ENCODE data around the gene MBNL1.

Gene MBNL1

DNA sequence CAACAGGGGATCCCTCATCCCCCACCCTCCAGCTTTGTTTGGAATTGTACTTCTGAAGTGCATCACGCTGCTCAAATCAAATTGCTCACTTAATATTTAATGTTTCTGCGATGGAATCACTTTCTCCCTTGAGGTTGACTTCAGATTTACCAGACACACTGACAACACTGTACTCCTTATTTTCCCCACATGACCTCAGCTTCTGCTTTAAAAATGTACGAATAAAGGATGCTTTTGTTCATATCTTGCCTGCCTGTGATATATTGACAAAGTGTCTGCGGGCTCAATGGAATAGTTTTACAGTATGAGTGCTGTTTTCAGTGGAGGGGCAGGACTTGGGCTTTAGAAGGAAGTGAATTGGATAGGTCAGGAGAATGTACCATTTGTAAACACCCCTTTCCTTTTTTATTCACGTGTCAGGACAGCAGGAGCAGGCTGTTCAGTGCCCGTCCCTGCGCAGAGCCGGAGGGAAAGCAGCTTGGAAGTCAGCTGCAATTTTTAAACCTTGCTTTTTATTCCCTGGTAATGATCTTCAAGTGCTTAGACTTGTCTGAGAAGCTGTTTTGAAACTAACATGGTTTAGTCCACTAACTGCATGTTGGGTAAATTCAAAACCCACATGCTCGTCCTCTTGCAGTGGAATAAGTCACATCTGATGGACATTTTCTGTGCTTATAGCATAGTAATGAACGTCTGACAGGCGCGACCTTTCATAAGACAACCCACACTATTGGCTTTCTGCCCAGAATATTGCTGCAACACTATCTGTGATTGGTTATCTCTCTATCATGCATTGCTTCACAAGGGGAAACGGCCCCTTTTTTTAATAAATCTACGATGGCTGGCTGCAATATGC, 29.9 kb downstream of the MBNL1 start:
- peak; percentile 34 for DNase-seq (ENCODE audit: low read depth)

DNA sequence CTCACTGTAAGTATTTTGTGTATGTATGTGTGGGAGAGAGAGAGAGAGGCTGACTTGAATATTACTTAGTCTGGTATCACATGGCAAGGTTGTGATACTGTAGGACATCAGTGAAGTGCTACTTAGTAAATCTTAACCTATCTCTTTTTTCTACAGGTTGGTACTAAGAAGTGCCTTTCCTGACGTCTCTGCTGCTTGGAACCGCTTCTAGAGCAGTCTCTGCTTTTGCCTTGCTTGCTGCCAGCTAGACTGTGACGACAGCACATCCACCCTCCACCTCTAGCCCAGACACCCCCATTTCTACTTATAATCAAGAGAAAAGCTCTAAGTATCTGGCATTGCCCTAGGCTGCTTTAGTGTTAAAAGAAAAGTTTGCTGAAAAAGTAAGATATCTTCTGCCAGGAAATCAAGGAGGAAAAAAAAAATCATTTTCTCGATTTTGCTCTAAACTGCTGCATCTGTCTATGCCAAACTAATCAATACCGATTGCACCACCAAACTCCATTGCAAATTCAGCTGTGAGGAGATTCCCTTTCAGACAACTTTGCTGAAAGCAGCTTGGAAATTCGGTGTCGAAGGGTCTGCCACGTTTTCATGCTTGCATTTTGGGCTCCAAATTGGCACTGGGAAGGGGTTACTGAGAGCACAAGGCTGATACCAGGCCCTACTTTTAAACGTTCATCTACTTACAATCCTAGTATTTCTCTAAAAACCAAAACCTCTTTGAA, 30.7 kb downstream of the MBNL1 start:
- no peak for DNase-seq (ENCODE audit: low read depth)

DNA sequence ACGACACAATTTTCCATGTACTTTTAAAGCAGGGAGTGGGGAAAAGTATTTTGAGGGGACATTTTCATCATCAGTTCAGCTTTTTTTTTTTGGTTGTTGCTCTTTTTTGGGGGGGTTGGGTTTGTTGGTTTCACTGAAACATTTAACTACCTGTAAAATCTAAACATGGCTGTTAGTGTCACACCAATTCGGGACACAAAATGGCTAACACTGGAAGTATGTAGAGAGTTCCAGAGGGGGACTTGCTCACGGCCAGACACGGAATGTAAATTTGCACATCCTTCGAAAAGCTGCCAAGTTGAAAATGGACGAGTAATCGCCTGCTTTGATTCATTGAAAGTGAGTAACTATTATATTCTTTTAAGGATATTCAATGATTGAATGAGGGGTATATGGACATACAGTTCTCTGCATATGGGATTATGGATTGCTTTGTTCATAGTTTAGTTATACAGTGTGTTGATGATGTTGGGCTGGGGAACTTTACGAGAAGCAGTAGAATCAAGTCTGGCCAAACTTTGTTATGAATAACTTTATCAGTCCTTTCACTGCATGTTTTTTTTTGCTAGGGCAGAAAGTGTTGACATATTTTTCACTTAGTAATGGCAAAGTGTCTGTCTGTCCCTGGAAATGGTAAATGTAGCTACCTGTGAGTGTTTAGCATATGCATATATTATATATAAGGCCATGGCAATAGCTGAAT, 31.5 kb downstream of the MBNL1 start:
- no peak for DNase-seq (ENCODE audit: low read depth)

DNA sequence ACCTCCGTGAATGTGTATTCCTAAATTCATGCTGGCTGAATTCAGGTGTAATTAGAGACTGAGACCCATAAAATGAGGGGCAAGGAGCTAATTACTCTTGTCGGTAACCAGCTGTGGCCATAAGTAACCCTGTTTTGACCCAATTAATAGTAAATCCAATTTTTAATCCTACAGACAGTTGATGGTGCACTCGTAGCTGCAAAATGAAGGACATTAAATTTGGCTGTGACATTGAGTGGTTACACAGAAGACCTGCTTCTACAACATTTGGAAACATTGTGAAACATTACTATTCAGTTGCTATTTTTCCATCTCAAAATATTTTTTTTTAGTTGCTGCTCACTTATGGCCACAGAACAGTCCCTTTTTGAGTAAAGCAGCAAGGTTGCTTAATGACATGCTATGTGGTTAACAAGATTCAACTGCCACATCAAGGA, 33.0 kb downstream of the MBNL1 start:
- DNase-seq (ENCODE audit: low read depth) = no peak

DNA sequence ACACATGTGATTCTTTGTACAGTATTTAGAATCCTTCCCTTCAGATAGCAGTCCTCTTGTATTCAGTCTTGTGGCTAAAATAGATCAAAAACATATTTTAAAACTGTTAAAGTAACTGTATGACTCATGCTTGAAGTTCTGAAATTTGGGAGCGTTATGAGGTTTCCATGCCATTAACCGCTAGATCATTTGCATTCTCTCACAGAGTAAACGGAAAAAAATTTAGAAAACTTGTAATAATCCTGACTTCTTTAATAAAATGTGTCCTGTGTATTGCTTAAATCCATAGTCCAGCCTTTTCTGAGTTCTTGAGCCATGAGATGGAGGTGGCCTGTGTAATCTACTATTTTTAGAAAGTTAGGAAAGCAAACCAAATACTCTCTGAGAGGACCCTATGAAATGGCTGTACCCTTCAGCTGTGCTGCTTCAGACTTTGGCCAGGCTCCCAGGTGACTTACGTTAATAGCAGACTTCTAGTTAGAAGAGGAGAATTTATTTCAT, 33.8 kb downstream of the MBNL1 start:
- DNase-seq (ENCODE audit: low read depth) = no peak

DNA sequence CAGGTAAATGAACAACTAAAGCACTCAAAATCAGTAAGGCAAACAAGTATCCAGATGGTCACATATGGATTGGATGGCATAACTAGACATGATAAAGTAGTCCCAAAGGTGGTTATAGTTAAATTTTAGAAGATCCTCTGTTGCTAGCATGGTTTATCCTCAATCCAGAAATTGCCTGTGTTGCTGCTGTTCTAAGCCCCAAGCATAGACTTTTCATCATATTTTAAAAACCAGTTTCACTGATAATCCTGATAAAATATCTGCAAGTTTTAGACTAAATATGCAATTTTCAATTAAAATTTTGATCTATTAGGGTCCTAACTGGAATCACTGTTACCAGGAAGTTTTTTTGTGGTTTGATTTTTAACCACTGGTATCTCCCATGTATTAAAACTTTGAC, 35.4 kb downstream of the MBNL1 start:
- DNase-seq (ENCODE audit: low read depth) = no peak

DNA sequence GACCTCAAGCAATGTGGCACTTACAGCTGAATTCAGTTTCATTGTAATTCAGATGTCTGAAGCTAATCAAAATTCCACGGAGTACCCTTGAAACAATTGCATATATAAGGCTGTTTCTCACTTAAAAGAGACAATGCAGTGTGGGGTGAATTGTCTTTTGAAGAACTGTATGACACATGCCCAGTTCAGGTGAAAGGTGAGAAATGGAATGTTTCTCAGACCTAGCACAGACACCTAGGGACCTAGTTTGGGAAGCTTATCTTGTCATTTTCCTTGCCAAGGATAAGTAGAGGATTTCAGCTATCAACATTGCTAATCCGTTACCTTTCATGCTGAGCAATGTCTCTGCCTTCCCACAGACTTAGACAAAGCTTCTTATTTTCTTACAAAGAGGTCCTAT, 36.3 kb downstream of the MBNL1 start:
- no peak for DNase-seq (ENCODE audit: low read depth)

DNA sequence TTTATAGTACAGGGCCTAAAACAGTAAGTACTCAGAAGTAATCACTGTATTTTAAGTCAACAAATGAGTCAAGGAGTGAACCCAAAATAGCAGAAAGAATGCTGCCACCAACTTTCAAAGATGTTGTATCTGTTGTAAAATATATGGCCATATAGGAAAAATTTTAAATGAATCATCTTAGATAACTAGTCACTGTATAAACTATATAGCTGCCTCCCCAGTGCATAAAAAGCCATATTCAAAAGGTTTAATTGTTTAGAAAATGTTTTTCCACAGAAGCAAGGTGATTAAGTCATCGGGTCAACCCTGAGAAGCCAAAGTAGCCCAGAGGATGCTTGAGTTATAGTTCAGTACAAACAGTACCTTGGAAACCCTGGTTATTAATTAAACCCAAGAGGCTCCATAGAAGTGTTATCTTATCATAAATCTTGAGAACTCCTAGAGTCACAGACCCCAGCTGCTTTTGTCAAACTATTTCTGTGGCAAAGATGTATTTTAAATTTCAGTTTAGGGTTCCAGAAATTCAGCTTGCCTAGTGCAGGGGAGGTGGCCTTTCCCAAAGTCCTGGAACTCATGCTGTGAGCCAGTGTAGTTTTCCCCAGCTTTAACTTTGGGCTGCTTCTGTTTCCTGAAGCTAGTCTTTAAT, 39.2 kb downstream of the MBNL1 start:
- no peak for DNase-seq (ENCODE audit: low read depth)

DNA sequence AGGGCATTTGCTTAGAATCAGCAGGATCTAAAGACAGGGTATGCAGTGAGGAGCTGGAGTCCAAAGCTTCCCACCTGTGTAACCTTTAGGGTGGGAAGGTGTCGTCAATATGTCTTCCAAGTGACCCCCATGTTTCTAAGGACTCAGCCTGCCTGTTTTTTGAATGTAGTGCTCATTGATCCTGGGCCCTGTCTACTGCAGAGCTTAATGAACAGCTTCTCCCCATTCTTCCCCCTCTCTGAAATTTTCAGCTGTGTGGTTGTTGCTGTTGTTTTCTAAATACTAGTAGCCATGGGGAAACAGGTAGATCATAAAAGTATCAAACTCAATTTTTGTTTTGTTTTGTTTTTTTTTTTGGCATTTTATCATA, 39.7 kb downstream of the MBNL1 start:
- no peak for DNase-seq (ENCODE audit: low read depth)

DNA sequence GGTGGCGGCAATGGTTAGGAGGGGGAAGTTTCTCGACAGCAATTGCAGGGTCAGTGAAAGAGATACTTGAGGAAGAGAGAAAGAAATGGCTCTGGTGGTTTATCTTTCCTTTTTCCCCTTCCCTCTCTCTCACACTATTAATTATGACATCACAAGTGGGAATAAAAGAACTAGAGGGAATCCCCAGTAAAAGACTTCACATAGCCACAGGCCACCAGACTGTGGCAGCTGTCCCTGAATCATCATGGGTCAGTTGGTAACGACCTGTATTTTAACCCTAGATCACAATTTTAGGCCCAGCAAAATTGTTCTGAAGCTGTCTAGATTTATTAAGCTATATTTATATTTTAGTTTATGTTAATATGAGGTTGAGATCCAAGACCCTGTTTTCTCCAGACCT, 40.3 kb downstream of the MBNL1 start:
- DNase-seq (ENCODE audit: low read depth) = no peak

DNA sequence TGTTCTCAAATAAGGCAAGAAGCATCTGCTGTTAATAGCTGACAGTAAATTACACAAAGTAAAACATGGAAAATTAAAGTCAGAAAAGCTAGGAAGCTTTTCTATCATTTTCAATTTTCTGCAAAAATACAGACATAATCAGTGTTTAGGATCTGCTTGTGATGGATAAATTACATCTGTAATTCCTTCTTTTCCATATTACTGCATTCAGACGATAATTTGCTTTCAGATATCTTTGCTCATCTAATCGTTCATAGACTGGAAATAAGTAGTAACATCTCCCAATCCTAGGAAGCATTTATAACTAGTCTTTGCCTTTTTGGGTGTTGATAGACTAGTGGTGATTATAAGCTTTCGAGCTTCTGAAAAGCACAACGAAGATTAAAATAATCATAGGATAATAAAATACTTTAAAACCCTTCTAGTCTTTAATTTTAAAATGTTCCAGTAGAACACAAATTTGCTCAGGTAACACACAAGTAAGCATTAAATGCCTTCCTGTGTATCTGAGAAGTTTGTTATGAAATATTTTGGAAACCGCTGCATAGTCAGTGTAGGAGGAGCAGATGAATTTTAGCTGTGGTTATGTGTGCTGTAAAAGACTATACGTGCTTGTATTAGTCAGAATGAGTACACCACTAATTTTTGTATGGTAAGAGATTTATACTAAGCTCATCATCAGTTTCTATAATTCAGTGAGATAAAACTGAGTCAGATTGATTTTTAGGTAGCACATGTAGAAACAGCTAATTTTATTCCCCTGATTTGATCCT, 41.0 kb downstream of the MBNL1 start:
- no peak for DNase-seq (ENCODE audit: low read depth)

DNA sequence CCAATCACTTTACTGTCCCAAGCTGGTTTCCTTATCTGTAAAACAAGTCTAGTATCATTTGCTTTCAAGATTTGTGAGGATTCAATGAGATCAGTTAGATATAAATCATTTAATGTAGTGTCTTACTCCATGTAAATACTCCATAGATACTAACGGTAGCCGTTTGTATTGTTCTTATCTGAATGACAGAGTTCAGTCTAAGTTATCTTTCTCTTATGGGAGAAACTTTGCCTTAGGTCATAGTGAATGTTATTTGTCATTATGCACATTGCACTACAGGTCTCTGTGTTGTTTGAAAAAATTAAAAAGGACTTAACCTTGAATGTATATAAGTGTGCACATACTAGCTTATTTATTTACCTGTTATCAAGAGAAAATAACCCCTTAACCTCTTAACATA, 44.7 kb downstream of the MBNL1 start:
- DNase-seq (ENCODE audit: low read depth) = no peak

DNA sequence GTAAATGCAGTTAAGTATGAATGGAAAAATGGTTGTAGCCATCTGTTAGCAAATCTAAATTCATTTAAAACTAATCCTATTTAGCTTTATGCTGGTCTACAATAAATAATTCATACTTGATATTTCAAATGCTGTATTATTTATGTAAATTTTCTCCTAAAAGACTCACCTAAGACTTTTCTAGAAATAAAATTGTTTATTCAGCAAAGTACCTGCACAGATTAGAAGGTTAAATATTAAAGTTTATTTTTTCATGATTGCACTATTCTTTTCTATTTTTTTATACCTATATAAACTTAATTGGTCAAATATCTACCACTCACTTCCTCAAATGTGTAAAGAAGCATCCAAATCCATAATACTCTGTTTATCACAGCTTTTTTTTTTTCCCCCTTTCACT, 45.2 kb downstream of the MBNL1 start:
- DNase-seq (ENCODE audit: low read depth) = no peak

DNA sequence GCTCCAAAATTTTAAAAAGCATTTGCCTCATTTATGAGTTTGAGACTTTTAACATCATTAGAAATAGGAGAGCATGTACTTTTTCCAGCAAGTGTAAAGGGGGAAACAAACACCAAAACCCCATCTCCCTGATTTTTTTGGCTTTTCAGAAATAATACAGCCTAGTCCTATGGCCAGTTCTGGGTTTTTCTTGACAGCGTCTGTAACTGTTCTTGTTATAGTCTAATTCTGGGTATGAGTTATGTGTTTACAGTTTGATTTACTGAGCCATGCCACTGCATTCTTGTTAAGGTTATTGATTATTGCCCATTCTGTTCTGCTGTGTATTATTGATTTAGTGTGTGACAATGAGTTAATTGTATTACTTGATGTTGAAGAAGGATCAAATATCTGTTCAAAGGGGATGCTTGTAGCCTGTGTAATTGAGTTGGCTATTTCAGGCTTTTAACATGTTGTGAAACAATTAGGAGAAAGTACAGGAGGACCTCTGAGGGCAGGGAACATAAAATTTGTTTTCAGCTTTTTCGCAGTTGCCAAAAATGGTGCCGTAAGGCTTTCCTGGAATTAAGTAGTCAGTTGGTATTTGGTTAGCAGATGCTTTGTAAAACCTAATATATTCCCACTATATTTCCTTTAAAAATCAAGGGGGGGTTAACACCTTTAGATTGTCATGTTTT, 46.1 kb downstream of the MBNL1 start:
- no peak for DNase-seq (ENCODE audit: low read depth)

DNA sequence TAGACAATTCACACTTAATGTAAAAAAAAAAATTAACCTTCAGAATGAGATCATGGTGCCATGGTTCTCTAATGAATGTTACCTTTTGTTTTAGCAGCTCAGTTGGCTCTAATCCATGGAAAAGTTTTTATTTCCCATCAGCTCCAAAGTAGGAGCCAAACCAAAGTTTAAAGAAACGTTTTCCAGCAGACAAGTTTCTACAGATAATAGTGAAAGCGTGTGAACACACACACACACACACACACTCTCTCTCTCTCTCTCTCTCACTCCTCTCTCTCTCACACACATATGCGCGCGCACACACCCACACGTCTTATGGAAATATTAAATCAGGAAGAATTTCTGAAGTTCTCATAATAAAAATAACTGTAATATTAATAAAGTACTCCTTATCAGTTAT, 46.9 kb downstream of the MBNL1 start:
- no peak for DNase-seq (ENCODE audit: low read depth)

DNA sequence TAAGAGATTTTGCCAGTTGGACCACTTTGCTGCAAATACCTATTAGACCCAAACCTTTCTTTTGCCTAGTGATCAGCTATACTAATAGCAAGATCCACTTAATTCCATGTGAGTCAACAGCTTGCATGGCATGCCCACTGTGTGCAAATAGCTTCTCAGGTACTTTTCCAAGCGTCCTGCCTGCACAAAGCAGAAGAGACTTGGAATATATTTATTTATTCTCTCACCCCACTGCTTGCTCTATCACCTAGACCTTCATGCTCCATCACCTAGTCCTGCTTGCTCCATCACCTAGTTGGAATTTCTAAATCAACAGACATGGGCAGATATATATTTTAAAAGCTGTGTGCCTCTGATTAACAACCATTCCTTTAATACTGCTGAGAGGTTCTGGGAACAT, 47.6 kb downstream of the MBNL1 start:
- DNase-seq (ENCODE audit: low read depth) = no peak

DNA sequence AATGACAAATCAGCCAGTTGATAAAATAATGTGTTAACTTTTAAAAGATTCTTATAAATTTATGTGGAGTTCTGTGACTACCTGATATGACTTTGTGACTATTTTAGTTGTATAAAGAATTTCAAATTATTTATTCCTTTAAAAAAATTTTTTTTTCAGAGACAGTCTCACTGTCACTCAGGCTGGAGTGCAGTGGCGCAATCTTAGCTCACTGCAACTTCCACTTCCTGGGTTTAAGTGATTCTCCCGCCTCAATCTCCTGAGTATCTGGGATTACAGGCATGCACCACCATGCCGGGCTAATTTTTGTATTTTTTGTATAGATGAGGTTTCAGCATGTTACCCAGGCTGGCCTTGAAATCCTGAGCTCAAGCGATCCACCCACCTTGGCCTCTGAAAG, 48.5 kb downstream of the MBNL1 start:
- no peak for DNase-seq (ENCODE audit: low read depth)

DNA sequence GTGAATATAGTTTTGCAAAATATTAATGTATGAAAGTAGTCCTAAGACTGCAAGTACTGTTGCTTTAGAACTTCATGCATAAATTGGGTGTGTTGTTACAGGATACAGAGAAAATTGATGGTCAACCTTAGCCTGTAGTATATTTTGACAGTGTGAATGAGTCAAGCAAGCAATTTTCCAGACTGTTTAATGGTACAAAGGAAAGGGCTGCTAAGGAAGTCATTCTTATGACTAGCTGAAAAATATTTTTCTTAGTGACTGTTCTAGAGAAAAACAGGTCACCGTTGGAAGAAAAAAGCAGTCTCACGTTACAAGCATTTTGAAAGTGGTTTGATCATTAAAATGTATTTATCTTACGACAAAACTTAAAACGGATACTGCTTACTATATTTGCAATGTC, 49.2 kb downstream of the MBNL1 start:
- DNase-seq (ENCODE audit: low read depth) = no peak

DNA sequence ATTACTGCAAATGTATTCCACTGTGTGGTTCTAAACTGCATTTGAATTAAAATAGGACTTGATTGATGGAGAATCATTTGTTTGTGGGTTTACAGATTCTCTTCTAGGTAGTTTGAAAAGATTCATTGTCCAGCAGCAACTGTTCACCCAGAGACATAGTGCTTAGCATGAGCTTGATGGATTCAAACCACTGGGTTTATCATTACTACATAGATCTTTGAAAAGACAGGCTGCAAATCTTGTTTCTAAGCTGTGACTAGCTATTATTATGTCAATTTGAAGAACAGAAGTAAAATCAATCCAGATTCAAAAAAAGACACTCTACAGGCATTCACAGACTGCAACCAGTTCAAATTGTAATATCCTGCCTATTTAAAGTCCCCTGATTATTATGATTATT, 49.8 kb downstream of the MBNL1 start:
- no peak for DNase-seq (ENCODE audit: low read depth)

DNA sequence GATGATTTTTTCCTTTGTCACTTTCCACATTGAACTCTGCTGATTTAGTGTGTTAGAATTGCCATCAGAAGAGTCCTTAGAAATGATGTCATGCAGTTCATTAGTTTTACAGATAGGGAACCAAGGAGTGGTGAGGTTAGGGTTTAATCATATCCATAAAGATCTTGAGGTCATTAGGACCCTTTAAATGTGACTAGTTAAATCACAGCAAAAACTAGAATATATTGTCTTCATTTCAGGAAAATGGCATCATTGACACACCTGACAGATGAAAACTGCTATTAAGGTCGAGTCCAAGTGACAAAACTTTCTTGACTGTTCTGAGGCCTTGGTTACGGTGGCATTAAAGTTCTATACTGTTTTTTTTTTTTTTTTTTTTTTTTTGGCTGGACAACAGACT, 50.5 kb downstream of the MBNL1 start:
- DNase-seq (ENCODE audit: low read depth) = no peak

All from activated gamma-delta T cell treated with anti-CD3 and anti-CD28 coated beads, Interleukin-2, amount 50 U/mL, for 16 hours (primary cell).